HG03039 (cell line): ENCODE data around the gene TCF4.

Experiments
- ATAC-seq: cut with Tn5 transposase; IDR thresholded peaks from one replicate; pipeline ENCODE4 v1.9.1; 2021; ENCODE audit warnings: mild to moderate bottlenecking, moderate library complexity; ENCODE audit not compliant: unreplicated experiment

The TCF4 gene

DNA sequence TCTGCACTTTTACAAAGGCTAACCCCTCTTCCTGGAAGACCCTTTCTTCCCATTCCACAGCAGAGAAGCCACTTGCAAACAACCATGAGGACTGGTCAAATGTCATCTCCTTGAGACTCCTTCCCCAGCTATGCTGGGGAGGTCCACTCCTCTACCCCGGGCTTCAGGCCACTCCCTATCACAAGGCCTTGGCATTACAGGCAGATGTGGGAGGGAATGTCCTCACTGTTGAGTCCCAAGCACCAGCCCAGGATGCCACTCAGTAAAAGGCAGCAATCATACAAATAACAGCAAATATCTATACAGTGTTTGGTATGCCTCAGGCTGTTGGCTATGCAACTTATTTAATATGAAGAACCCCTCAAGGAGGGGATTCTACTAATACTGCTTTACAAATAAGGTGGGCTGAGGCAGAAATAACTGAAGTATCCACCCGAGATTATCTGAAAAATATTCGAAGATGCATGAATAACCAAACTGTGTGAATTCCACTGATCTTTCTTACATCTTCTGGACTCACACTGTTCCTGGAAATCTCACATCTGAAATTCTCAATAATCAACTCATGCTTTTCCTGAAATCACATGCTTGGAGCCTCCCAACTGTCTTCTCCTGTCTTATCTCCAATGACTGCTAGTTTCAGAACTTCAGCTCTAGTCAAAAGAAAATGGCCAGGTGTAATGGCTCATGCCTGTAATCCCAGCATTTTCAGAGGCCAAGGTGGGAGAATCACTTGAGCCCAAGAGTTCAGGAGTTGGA lies 226.3 kb downstream of the TCF4 start:
- no peak for ATAC-seq

DNA sequence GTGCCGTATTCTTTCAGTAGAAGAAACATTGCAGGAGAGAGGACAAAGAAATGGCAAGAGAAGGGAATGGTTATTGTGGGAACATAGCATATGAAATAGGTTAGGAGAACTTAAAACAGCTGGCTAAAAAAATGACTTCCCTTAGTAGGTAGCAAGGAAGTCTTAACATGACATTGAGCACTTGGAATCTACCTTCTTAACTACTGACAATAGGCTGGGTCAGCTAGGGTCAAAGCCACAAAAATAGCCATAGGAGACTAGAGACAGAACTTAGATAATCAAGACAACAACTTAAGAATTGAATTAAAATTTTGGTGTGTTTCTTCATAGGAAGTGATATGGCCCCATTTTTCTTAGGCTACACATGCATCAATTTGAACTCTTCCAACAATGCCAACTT lies 227.9 kb downstream of the TCF4 start:
- ATAC-seq, result no peak

DNA sequence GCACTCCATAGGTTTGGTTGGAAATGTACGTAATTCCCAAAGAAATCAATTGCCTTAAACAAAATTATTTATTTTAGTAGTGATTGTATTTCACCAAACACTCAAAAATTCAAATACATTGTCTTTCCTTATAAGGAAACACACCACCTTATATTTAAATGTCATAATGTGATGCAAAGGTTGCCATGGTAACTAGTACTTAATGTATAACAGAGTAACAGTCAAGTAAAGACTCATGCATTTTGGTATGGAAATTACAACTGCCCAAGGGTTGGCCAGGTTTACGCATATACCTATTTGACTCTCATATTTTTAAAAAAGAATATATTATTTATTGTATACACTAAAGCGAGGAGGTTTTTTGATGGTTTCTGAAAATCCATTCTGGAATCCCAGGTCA lies 231.2 kb downstream of the TCF4 start:
- no peak for ATAC-seq

DNA sequence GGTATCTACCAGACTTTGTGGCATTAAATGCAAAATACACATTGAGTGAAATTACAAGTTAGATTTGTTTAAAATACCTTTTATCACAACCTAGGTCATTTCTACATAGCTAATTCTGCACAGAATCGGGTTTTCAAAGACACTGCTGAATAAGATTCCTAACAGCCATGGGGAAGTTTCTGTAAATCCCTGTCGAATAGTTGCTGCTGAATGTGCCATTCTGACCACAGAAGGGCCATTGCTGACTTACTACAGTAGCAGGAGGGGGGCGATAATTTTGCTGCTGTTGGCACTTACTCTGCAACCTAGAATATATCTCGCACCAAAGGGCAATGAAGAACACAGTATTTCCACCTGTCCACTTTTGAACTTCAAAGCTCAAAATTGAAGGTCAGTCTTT lies 232.8 kb downstream of the TCF4 start:
- ATAC-seq, result no peak

DNA sequence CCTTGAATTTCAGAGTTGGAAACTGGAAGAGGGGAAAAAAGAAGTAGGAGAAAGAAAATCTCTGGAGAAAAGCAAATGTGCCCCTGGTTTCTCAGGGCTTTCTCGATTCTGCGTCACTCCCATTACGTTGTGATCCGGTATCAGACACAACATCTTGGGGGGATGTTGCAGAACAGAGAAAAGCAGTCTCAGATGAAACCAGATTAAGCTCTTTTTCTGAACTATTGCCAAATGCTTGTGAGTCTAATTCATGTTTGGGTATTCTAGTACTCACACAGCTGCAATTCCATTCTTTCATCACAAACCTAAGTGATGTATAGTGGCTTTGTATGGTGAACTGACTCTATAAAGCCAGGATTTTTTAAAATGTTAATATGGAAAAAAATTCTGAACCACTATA lies 233.2 kb downstream of the TCF4 start:
- ATAC-seq, result no peak

DNA sequence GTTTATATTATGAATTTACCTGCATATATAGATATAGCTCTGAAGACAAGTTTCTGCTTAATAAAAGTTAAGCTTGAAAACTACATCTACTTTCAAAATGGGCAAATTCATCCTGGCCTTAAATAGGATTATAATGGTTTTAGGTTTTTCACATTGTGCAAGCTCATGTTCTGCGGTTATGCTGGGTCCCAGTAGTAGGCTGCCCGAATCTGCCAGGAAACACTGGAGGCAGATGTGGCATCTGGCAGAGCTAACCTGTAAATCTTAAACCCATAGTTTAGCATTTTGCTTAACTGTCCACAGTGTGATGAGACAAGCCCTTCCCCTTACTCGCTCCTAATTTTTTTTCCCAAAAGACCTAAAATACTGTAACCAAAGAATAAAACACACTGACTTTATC lies 234.2 kb downstream of the TCF4 start:
- no peak for ATAC-seq

DNA sequence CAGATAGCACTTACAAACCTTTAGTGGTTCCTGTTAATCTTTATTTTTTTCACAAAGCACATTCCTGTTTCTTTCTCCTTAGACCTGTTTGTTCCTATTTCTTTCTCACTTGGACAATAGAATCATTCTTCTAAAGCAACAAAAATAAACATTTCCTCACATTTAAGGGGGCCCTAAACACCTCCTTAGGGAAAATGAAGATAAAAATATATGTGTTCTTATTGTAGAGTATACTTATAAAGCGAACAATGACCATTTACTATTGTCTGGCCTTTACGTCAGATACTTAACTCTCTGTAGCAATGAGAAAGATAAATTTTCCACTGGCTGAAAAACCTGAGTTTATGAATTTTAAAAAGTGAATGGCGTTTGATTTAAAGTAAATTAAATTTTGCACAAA lies 234.6 kb downstream of the TCF4 start:
- no peak for ATAC-seq

DNA sequence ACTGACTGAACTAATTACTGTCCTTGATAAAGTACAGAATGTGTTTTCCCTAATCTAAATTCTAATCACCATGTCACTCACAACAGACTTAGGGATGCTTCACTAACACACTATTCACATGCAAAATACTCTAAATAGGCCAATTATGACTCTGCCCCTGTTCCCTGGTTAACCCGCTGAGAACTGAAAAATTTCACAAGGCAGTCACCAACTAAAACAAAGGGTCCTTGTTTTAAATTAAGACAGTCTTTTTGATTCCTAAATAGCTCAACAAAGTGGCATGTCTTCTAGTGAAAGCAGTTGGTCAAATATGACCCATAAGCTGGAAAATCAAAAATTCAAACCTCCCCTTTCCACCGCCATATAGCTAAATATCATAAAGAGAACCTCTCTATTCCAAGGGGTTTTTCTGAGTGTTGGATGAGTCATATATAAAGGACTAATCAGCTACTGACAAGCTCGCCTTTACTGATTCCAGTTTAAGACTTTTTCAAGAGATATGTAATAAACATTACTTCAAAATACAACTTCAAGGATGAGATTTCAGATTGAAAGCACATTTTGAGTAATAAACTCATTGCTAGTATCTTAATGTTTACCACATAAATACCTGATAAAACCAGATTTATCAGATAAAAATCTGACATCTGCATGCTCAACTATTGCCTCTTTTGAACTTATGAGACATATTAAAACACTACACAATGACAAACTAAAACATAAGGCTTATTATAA lies 235.8 kb downstream of the TCF4 start:
- peak; percentile 57 for ATAC-seq

DNA sequence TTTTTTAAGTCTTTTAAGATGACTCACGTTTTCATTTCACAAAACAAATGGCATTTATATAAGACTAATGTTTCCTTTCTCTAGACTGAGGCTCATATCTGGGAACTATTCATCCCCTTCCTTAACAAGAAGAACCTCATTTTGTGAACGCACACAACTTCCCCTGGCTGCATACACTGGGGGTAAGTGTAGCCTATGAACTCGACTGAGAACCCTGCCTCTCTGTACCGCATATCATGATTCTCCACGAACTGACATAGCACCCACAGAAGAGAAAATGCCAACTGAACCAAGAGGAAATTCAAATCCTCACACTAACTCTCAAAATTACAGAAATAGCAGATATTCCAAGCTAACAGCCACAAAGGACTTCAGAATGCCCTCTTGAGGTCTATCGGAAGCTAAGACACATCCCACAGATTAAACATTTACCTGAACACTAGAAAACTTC lies 236.7 kb downstream of the TCF4 start:
- ATAC-seq, result no peak

DNA sequence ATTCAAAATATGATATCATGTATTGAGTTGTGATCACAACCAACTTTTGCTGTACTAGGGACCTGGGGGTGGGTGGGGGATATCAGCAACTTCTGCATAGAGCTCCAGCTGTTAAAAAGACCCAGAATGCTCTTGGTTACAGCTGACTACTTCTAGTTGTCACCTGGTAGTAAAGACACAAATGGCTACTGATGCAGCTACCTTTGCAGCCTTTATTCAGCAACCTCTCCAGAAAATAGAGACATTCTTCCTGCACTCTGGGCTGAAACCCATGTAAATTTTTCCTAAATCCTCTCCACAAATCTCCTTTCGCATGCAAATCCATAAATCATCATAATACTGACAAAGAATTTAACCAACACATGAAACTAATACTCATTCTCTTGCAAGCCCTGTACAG lies 238.3 kb downstream of the TCF4 start:
- no peak for ATAC-seq

DNA sequence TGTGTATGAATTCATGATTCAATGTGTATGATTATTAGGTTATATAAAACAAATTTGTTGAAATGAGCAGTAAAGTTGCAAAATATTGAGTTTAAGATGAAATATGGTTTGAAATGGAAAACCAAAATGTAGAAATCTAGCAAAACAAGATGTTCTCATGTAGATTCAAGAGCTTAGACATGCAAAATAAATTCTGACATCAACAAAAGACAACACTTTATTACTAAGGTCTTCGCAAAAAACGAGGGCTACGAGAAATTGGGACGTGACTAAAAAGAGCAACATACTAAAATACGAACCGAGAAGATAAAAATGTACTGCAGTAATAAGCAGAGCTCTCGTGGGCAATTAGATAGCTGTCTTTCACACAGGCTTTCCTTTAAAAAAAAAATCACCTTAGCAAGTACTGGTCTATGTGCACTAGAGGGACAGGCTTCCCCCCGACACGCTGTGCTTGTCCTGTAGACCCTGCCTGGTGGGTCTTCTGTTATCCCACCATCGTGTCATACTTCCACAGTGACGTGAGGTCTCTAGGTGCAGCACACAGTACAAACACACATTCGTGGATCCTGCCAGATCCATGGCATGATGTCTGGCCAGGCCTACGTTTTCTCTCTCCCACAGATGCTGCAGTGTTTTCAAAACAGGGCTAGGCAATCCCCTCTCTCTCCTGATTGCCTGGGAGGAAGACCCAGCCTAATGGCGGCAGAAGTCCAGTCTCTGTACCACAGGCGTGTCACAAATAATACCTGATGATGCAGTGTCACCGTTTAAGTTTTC lies 240.8 kb downstream of the TCF4 start:
- no peak for ATAC-seq

DNA sequence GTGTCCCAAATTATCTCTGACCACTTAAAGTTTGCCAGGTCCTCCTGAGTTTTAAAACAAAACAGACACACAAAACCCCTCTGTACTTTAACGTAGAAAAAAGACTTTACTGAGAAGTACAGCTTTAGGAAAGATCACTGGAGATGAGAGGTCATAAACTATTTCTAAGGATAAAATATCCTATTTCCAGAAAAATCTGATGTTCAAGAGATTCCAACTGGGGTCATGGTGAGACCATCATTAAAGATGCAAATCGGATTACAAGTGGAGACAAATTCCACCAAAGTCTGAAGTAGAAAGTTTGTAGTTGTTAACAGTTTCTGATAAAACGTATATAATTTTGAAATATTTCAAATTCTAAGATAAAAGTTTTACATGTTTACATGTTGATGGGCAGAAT lies 241.6 kb downstream of the TCF4 start:
- ATAC-seq, result no peak

DNA sequence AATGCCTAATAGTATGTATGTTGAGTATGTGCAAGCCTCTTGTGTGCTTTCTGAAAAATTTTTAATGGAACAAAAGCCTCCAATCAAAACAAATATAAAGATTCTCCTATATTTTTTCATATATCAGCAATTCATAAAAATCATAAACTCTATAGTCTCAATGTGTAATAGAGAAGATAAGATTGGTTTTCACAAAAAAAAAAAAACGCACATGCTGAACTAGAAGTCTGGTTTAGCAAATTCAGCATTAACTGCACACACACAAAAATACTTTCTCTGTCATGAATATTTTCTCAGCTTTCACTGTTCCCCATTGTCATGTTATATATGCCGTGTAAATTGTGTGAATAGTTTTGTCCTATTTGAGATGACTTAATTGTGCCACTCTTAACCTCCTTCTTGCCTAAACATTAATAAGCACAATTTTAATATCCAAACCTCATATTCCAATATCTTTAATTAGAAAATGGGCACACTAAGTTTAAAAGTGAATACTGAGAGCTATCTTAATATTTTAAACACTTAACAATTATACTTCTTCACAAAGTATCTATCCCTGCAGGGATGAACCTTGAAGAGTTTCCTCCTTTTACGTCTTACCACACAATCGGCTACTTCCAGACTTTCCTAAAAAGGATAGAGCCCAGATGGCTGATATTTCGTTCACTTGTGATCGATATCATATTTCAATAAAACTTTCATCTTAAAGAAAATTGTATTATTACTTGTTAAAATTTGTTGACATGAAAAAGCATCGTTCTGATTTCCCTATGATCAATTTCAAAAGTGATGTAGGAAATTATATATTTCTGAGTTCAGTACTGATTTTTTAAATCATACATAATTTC lies 242.7 kb downstream of the TCF4 start:
- ATAC-seq, result no peak

DNA sequence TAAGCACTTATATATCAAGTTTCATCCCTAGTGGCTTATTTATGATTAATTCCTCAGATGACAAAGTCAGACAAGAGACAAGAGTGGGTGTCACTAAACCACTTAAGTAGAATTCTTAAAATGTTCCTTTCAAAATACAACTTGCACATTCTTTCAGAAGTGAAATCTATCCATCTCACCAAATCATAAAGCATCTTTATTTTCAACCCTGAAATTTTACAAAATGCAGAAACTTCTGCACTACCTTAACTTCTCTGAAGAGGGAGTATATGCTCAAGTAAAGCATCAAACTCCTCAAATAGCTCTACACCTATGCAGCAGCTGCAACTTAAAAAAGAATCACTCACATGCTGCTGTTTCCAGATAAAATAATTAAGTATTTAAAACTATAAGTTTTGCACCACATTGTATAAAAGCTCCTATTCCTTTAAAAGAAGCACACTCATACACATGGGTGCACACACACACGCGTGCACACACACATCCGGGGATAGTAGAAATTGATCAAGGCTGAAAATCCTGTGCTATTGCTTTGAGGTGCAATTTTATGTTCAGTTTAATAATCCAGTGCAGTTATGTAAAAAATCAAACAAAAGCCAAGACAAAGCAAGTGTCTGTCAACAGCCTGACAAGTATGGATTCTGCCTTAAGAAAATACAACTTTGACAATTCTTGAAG lies 244.5 kb downstream of the TCF4 start:
- no peak for ATAC-seq

DNA sequence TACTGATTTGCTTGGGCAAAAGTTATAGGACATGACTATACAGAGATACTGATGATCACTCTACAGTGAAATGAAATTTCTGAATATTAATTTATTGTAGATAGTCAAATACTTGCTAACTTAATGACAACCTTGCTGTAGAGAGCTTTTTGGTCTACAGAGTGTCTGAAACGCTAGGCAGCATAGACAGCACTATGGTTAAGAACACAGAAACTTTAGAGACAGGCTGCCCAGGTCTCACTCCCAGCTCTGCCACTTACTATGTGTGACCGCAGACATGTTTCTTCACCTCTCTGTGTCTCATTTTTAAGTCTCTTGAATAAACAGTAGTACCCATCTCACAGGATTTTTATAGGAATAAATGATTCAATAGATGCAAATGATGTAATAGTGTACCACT lies 247.0 kb downstream of the TCF4 start:
- ATAC-seq, result no peak

DNA sequence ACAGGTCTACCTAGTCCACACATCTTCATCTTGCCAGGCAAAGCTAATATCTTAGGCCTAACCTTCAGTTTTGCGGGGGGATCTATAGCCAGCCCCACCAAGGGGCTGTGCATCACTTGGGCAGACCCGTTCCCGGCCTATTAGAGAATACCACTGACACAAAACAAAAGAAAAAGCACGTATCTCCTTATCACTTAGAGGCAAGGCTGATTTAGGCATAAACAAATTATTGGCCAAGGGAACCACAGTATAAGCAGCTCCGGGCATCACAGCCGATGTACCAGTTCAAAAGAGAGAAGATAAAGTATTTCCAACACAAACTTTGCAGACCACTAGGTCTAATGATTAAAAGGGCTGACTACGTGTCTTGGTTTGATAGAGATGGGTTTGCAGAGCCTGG lies 248.0 kb downstream of the TCF4 start:
- no peak for ATAC-seq

DNA sequence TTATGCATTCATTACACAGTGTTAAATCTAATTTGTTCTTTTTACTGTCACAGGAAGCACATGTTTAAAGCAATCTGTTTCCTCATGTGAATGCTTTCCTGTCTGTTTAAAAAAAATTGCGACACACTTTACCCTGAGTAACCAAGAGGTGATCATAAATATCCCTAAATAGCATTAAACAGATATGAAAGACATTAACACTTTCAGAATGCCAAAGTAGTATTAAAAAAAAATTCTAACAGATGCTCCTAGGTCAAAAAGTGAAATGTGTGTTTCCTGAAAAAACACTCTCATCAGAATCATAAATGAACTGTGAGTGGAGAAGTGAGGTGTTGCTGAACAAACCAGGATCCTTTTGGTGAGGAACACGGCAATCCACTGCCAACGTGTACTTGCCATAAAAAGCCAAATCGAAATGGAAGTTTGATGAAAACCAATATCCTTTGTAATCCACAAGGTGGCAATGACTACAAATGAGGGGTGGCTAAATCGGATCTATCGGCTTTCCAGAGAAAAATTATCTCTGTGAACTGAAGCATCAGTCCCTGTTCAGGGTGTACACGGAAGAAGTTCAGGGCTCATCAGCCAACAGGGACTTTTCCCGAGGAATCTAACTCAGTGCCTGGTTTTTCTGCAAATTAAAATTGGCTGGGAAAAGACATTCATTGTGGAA lies 248.9 kb downstream of the TCF4 start:
- ATAC-seq, result no peak

DNA sequence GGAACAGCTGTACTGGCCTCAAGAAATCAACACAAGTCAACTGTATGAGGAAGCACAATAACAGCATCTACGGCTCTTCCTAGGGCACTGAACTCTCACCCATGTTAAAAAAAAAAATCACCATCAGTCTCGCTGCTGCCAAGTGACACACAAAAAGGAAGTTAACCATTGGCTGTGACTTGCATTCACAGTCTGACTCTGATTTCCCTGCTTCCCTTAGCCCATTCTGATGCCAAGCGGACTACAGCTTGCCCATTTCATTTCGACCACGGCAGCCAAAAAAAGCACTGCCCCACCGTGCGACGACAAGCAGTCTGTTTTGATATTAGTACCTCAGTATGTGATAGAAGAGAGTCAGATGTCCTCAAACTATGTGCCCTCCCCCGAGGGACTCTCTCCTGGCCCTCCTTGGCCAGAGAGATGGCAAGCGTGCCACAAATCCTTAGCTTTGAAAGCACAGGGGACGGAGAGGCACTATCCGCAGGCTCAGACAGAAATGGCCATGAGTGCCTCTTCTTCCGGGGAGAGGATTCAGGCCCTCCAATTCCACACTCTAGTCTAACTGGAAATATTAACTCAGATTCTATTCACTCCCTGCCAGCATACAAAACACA lies 250.0 kb downstream of the TCF4 start:
- ATAC-seq, result no peak

DNA sequence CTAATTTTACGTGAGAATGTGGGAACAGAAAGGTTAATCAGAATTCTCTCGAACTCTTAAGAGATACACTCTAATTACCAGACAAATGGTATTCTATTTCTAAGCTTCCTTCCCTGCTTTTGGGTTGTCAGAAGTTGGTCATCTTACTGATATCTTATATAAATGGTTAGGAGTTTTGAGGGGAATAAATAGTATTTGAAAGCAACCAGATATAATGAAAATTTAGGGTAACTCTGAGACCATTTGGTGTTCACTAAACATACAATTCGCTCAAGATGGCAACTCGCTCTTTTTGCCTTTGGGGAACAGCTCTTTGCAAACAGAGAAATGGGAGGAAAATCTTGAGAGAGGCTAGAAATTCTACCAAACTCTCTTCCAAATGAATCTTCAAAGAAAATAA lies 250.9 kb downstream of the TCF4 start:
- ATAC-seq, result no peak
